HepG2 (cell line): ENCODE results near the gene PKD2L1. TPM values are rescaled to one million over a fixed set of nuclear protein-coding genes. Genes with fewer than 3 reads are reported as not detected.

Experiments used
- ARNT ChIP-seq: fragments of 450-650 bp; IDR thresholded peaks from 2 replicates; pipeline ENCODE4 v1.6.1; 2017
- CCAR2 ChIP-seq: fragments of 200-400 bp; formaldehyde crosslinking; optimal IDR thresholded peaks from 2 replicates; pipeline ENCODE3; 2018; ENCODE audit warnings: low read depth, mild to moderate bottlenecking, low read length, moderate library complexity
- FUBP1 ChIP-seq: sonication (generic); formaldehyde crosslinking; IDR thresholded peaks from 2 replicates; pipeline ENCODE4 v1.5.1; 2020; ENCODE audit warnings: missing genetic modification reagents, mild to moderate bottlenecking, borderline replicate concordance
- JUN ChIP-seq: sonication (generic); formaldehyde crosslinking; IDR thresholded peaks from 2 replicates; pipeline ENCODE4 v1.4.0; 2020; ENCODE audit warnings: mild to moderate bottlenecking, missing genetic modification reagents
- MED8 ChIP-seq: sonication (generic); formaldehyde crosslinking; IDR thresholded peaks from 2 replicates; pipeline ENCODE4 v1.8.1; 2023; ENCODE audit warnings: mild to moderate bottlenecking, missing genetic modification reagents; ENCODE audit not compliant: insufficient replicate concordance
- MIER2 ChIP-seq: IDR thresholded peaks from 2 replicates; pipeline ENCODE4 v1.6.1; 2016; ENCODE audit warnings: missing biosample characterization, missing genetic modification reagents
- PHF8 ChIP-seq: sonication (generic); formaldehyde crosslinking; IDR thresholded peaks from 2 replicates; pipeline ENCODE4 v1.5.0; 2020; ENCODE audit warnings: missing genetic modification reagents
- SALL2 ChIP-seq: sonication (generic); formaldehyde crosslinking; IDR thresholded peaks from 2 replicates; pipeline ENCODE4 v1.8.1; 2023; ENCODE audit warnings: mild to moderate bottlenecking, missing genetic modification reagents, inconsistent platforms
- THYN1 ChIP-seq: sonication (generic); formaldehyde crosslinking; IDR thresholded peaks from 2 replicates; pipeline ENCODE4 v1.8.1; 2023; ENCODE audit warnings: low read depth, mild to moderate bottlenecking, moderate library complexity, missing genetic modification reagents, borderline replicate concordance
- TSC22D2 ChIP-seq: sonication (generic); formaldehyde crosslinking; IDR thresholded peaks from 2 replicates; pipeline ENCODE4 v1.5.1; 2020; ENCODE audit warnings: missing genetic modification reagents, mild to moderate bottlenecking, borderline replicate concordance
- ZNF430 ChIP-seq: sonication (generic); formaldehyde crosslinking; IDR thresholded peaks from 2 replicates; pipeline ENCODE4 v1.9.0; 2021; ENCODE audit warnings: mild to moderate bottlenecking, missing genetic modification reagents
- ZNF496 ChIP-seq: sonication (generic); formaldehyde crosslinking; IDR thresholded peaks from 2 replicates; pipeline ENCODE4 v1.8.1; 2023; ENCODE audit warnings: mild to moderate bottlenecking, moderate library complexity, missing genetic modification reagents; ENCODE audit not compliant: insufficient replicate concordance
- ZNF546 ChIP-seq: sonication (generic); formaldehyde crosslinking; conservative IDR thresholded peaks from 2 replicates; pipeline ENCODE4 v1.8.1; 2023; ENCODE audit warnings: mild to moderate bottlenecking, missing genetic modification reagents
- ZNF768 ChIP-seq: sonication (generic); formaldehyde crosslinking; IDR thresholded peaks from 2 replicates; pipeline ENCODE4 v1.4.0; 2020; ENCODE audit warnings: missing genetic modification reagents
- ZSCAN25 ChIP-seq: sonication (generic); formaldehyde crosslinking; IDR thresholded peaks from 2 replicates; pipeline ENCODE4 v1.8.0; 2022; ENCODE audit warnings: mild to moderate bottlenecking, missing genetic modification reagents
- polyA plus RNA-seq, 8 experiments: library from polyadenylated mRNA; depleted of rRNA in 3 of 8; stranded (reverse) in 7 of 8; unstranded in 1 of 8; fragments of >200 nt; fragmentation: Illumina TruSeq in 4 of 8; extraction: Trizol in 4 of 8; gene quantifications; 2 replicates each; pipeline versions ENCODE4 v1.2.1 to v1.2.3, GENCODE V29; 2011 to 2016; ENCODE audit warnings: low read depth in 4 of 8, missing spikeins in 1 of 8, mixed read lengths in 1 of 8; ENCODE audit not compliant: insufficient read depth in 1 of 8
- total RNA-seq, 5 experiments: library from RNA; depleted of rRNA; stranded (reverse); fragments of >200 nt; fragmentation: Illumina TruSeq; extraction: Trizol; gene quantifications; 2 replicates each; pipeline ENCODE4 v1.2.3, GENCODE V29; 2016; ENCODE audit warnings: low read depth in 1 of 5
- TF ChIP-seq, protein P1 (sequence below): sonication (generic); formaldehyde crosslinking; IDR thresholded peaks from 2 replicates; pipeline ENCODE4 v1.5.0; 2020; ENCODE audit warnings: mild to moderate bottlenecking, missing genetic modification reagents, borderline replicate concordance
- TF ChIP-seq, protein P2 (sequence below): sonication (generic); formaldehyde crosslinking; IDR thresholded peaks from 2 replicates; pipeline ENCODE4 v1.4.0; 2020; ENCODE audit warnings: mild to moderate bottlenecking, missing genetic modification reagents

Gene PKD2L1
- total and polyA plus RNA-seq, 2 of the 13 experiments (the other 11 are each of a cell fraction or from before 2014, with no cell fraction given), result 0.07 to 0.15 TPM

DNA sequence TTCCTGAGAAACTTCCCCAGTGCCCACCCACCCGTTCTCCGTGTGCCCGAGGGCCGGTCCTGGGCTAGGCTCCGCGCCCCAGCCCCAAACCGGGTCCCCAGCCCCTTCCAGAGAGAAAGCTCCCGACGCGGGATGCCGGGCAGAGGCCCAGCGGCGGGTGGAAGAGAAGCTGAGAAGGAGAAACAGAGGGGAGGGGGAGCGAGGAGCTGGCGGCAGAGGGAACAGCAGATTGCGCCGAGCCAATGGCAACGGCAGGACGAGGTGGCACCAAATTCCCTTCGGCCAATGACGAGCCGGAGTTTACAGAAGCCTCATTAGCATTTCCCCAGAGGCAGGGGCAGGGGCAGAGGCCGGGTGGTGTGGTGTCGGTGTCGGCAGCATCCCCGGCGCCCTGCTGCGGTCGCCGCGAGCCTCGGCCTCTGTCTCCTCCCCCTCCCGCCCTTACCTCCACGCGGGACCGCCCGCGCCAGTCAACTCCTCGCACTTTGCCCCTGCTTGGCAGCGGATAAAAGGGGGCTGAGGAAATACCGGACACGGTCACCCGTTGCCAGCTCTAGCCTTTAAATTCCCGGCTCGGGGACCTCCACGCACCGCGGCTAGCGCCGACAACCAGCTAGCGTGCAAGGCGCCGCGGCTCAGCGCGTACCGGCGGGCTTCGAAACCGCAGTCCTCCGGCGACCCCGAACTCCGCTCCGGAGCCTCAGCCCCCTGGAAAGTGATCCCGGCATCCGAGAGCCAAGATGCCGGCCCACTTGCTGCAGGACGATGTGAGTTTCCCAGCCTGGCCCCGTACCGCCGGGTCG lies 16.9 kb upstream of the PKD2L1 start, which contains the start of gene SCD (continued):
- TF ChIP-seq, protein P1, sequence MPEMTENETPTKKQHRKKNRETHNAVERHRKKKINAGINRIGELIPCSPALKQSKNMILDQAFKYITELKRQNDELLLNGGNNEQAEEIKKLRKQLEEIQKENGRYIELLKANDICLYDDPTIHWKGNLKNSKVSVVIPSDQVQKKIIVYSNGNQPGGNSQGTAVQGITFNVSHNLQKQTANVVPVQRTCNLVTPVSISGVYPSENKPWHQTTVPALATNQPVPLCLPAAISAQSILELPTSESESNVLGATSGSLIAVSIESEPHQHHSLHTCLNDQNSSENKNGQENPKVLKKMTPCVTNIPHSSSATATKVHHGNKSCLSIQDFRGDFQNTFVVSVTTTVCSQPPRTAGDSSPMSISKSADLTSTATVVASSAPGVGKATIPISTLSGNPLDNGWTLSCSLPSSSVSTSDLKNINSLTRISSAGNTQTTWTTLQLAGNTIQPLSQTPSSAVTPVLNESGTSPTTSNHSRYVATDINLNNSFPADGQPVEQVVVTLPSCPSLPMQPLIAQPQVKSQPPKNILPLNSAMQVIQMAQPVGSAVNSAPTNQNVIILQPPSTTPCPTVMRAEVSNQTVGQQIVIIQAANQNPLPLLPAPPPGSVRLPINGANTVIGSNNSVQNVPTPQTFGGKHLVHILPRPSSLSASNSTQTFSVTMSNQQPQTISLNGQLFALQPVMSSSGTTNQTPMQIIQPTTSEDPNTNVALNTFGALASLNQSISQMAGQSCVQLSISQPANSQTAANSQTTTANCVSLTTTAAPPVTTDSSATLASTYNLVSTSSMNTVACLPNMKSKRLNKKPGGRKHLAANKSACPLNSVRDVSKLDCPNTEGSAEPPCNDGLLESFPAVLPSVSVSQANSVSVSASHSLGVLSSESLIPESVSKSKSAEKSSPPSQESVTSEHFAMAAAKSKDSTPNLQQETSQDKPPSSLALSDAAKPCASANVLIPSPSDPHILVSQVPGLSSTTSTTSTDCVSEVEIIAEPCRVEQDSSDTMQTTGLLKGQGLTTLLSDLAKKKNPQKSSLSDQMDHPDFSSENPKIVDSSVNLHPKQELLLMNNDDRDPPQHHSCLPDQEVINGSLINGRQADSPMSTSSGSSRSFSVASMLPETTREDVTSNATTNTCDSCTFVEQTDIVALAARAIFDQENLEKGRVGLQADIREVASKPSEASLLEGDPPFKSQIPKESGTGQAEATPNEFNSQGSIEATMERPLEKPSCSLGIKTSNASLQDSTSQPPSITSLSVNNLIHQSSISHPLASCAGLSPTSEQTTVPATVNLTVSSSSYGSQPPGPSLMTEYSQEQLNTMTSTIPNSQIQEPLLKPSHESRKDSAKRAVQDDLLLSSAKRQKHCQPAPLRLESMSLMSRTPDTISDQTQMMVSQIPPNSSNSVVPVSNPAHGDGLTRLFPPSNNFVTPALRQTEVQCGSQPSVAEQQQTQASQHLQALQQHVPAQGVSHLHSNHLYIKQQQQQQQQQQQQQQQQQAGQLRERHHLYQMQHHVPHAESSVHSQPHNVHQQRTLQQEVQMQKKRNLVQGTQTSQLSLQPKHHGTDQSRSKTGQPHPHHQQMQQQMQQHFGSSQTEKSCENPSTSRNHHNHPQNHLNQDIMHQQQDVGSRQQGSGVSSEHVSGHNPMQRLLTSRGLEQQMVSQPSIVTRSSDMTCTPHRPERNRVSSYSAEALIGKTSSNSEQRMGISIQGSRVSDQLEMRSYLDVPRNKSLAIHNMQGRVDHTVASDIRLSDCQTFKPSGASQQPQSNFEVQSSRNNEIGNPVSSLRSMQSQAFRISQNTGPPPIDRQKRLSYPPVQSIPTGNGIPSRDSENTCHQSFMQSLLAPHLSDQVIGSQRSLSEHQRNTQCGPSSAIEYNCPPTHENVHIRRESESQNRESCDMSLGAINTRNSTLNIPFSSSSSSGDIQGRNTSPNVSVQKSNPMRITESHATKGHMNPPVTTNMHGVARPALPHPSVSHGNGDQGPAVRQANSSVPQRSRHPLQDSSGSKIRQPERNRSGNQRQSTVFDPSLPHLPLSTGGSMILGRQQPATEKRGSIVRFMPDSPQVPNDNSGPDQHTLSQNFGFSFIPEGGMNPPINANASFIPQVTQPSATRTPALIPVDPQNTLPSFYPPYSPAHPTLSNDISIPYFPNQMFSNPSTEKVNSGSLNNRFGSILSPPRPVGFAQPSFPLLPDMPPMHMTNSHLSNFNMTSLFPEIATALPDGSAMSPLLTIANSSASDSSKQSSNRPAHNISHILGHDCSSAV (CRISPR knock-in tag), result no peak
- TF ChIP-seq, protein P2, sequence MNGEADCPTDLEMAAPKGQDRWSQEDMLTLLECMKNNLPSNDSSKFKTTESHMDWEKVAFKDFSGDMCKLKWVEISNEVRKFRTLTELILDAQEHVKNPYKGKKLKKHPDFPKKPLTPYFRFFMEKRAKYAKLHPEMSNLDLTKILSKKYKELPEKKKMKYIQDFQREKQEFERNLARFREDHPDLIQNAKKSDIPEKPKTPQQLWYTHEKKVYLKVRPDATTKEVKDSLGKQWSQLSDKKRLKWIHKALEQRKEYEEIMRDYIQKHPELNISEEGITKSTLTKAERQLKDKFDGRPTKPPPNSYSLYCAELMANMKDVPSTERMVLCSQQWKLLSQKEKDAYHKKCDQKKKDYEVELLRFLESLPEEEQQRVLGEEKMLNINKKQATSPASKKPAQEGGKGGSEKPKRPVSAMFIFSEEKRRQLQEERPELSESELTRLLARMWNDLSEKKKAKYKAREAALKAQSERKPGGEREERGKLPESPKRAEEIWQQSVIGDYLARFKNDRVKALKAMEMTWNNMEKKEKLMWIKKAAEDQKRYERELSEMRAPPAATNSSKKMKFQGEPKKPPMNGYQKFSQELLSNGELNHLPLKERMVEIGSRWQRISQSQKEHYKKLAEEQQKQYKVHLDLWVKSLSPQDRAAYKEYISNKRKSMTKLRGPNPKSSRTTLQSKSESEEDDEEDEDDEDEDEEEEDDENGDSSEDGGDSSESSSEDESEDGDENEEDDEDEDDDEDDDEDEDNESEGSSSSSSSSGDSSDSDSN, result peak; percentile 86
- TF ChIP-seq FUBP1 (CRISPR knock-in tag), result no peak
- no peak for TF ChIP-seq SALL2 (CRISPR knock-in tag)
- TF ChIP-seq ARNT, result no peak
- TF ChIP-seq ZNF768 (CRISPR knock-in tag), result no peak
- no peak for TF ChIP-seq THYN1 (CRISPR knock-in tag)
- TF ChIP-seq CCAR2, result no peak
- peak; percentile 50 for TF ChIP-seq PHF8 (CRISPR knock-in tag)
- no peak for TF ChIP-seq JUN
- no peak for TF ChIP-seq MIER2 (CRISPR knock-in tag)
- TF ChIP-seq ZNF496 (CRISPR knock-in tag), result no peak
- TF ChIP-seq ZNF546 (CRISPR knock-in tag), result 0 out of 2 replicates have a peak, but pooled peaks have one; percentile 71
- TF ChIP-seq ZSCAN25 (CRISPR knock-in tag), result 0 out of 2 replicates have a peak, but pooled peaks have one; percentile 34
- TF ChIP-seq MED8, result peak; percentile 97
- peak; percentile 27 for TF ChIP-seq ZNF430 (CRISPR knock-in tag)
- no peak; the same call in 1 of the 2 replicates for TF ChIP-seq TSC22D2 (CRISPR knock-in tag)
